ENCODE data around the gene CNDP2. TPM values are rescaled to one million over a fixed set of nuclear protein-coding genes. Genes with fewer than 3 reads are reported as not detected.
A peak's percentile ranks its signal among the peaks of the same experiment; 100 is the strongest.

Gene CNDP2
- polyA plus RNA-seq (2011; rRNA removed) (77.6 and 93.7 TPM in 2 replicates), polyA plus RNA-seq (2017; fragmentation: RNase III; extraction: RNeasy Plus Mini Kit Qiagen cat#74134 plus additional on column Dnase treatment) (104 to 107 TPM (median 106 TPM) in 3 replicates), polyA minus RNA-seq (2011; rRNA and poly(A)+ RNA removed) (101 and 102 TPM in 2 replicates)
- polyA plus RNA-seq (2012; cell fraction: cytosol; rRNA removed), result 78.7 and 81.3 TPM in 2 replicates
- 82.9 and 99.3 TPM in 2 replicates for polyA plus RNA-seq (2012; cell fraction: nucleus; rRNA removed)

- Histone ChIP-seq H3K9me3 (no peaks in the 10 kb centered on the region), H3K27ac (peak within 1 kb of the TSS; percentile 92 to 98), H3K4me1 (peaks cover 6% of the 10 kb centered on the region; the same call in 1 of the 3 replicates), H3K4me3 (peak within 1 kb of the TSS; percentile 94), H3K4me2 (peak within 1 kb of the TSS; percentile 88)
- TF ChIP-seq JUN (IDR thresholded peaks at IDR 0.05), result peak in 1 of 2 experiments; percentile 37; a peak in 1 of 5 replicates
- no peak for TF ChIP-seq JUNB (IDR thresholded peaks at IDR 0.05)
- no peak for TF ChIP-seq RARB (CRISPR knock-in tag; IDR thresholded peaks at IDR 0.05)
- TF ChIP-seq MAZ (IDR thresholded peaks at IDR 0.05; ENCODE audit: borderline replicate concordance, low read depth, low read length), result no peak
- TF ChIP-seq RAD21 (conservative IDR thresholded peaks at IDR 0.05 in 1 of 2, IDR thresholded peaks at IDR 0.05 in 1 of 2), result no peak
- no peak for TF ChIP-seq ZNF302 (CRISPR knock-in tag; IDR thresholded peaks at IDR 0.05)
- no peak for TF ChIP-seq FOSL2 (IDR thresholded peaks at IDR 0.05)
- TF ChIP-seq FOSL2 (CRISPR knock-in tag; IDR thresholded peaks at IDR 0.05), result peak; percentile 86
- TF ChIP-seq CEBPB (IDR thresholded peaks at IDR 0.05), result no peak
- no peak for TF ChIP-seq NR3C1 (IDR thresholded peaks at IDR 0.05)
- peak; percentile 82 for TF ChIP-seq USF2 (IDR thresholded peaks at IDR 0.05)
- no peak; the same call in 1 of the 2 replicates for TF ChIP-seq MYC (IDR thresholded peaks at IDR 0.05; ENCODE audit: borderline replicate concordance, low read length)
- no peak for TF ChIP-seq HOXA7 (CRISPR knock-in tag; IDR thresholded peaks at IDR 0.05)
- no peak for TF ChIP-seq CHD2 (IDR thresholded peaks at IDR 0.05; ENCODE audit: low read length, partially characterized antibody)
- no peak for TF ChIP-seq CBX2 (IDR thresholded peaks at IDR 0.05; ENCODE audit: borderline replicate concordance, low read depth)
- TF ChIP-seq RFX5 (IDR thresholded peaks at IDR 0.05), result 0 out of 2 replicates have a peak, but pooled peaks have one; percentile 15
- no peak for TF ChIP-seq REST (IDR thresholded peaks at IDR 0.05)
- peak; percentile 77 for TF ChIP-seq MAX (IDR thresholded peaks at IDR 0.05)
- peak; percentile 65; the same call in 1 of the 2 replicates for TF ChIP-seq PHF8 (IDR thresholded peaks at IDR 0.05; ENCODE audit: borderline replicate concordance, low read depth)
- TF ChIP-seq POLR2A (IDR thresholded peaks at IDR 0.05; ENCODE audit: low read length), result peak; percentile 74
- no peak for TF ChIP-seq HES2 (IDR thresholded peaks at IDR 0.05)
- ATAC-seq (peak; percentile 85 to 93), FAIRE-seq (no peak), DNase-seq (ENCODE audit: low read depth in 1 of 2, low spot score in 1 of 2) (peak; percentile 84 to 97)
- ChIA-PET POLR2A (interaction anchor here (0.6 to 0.9 kb wide), 2 partner anchors 262 to 350 kb away, joined by 3 to 5 read pairs; no protein-coding TSS in a partner anchor), CTCF (interaction anchor here (0.7 to 2.4 kb wide), 4 partner anchors 56 to 456 kb away, joined by 3 to 12 read pairs (median 4); no protein-coding TSS in a partner anchor)
- under 1% methylated on average over 20 of the region's 71 CpGs for WGBS (ENCODE audit: missing lambda C conversion rate)
These were observed at the start of gene CNDP2 for GRCh38 chr18:74495581-74496507. Gene CNDP2, plus strand, starts transcription at chr18:74496363. Its CDS starts 3,611 bp downstream, at chr18:74499974.

Measured in A549 (cell line).